ENCODE measurements around the gene ATP2B2.

GRCh38 chr3:10546820-10547263 is 41.5 kb upstream of the ATP2B2 start:
- TF ChIP-seq, protein P1, sequence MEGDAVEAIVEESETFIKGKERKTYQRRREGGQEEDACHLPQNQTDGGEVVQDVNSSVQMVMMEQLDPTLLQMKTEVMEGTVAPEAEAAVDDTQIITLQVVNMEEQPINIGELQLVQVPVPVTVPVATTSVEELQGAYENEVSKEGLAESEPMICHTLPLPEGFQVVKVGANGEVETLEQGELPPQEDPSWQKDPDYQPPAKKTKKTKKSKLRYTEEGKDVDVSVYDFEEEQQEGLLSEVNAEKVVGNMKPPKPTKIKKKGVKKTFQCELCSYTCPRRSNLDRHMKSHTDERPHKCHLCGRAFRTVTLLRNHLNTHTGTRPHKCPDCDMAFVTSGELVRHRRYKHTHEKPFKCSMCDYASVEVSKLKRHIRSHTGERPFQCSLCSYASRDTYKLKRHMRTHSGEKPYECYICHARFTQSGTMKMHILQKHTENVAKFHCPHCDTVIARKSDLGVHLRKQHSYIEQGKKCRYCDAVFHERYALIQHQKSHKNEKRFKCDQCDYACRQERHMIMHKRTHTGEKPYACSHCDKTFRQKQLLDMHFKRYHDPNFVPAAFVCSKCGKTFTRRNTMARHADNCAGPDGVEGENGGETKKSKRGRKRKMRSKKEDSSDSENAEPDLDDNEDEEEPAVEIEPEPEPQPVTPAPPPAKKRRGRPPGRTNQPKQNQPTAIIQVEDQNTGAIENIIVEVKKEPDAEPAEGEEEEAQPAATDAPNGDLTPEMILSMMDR (conservative IDR thresholded peaks at IDR 0.05; ENCODE audit: low read length): no peak
- no peak for TF ChIP-seq EZH2phosphoT487 (IDR thresholded peaks at IDR 0.05; ENCODE audit: borderline replicate concordance, low read depth, low read length)
